Stimulated activated CD4-positive, alpha-beta T cell treated with anti-CD3 and anti-CD28 coated beads, Interleukin-15, amount 100 ng/mL, for 24 hours (primary cell): ENCODE data around the gene ZNF593OS.
A peak's percentile ranks its signal among the peaks of the same experiment; 100 is the strongest.

ENCODE experiments used
- DNase-seq: peaks from one replicate; pipeline ENCODE4 v3.0.0-alpha.2; 2020

ZNF593OS gene

GRCh38 chr1:26182383-26182696, 10.7 kb upstream of the ZNF593OS start:
- no peak for DNase-seq

DNA sequence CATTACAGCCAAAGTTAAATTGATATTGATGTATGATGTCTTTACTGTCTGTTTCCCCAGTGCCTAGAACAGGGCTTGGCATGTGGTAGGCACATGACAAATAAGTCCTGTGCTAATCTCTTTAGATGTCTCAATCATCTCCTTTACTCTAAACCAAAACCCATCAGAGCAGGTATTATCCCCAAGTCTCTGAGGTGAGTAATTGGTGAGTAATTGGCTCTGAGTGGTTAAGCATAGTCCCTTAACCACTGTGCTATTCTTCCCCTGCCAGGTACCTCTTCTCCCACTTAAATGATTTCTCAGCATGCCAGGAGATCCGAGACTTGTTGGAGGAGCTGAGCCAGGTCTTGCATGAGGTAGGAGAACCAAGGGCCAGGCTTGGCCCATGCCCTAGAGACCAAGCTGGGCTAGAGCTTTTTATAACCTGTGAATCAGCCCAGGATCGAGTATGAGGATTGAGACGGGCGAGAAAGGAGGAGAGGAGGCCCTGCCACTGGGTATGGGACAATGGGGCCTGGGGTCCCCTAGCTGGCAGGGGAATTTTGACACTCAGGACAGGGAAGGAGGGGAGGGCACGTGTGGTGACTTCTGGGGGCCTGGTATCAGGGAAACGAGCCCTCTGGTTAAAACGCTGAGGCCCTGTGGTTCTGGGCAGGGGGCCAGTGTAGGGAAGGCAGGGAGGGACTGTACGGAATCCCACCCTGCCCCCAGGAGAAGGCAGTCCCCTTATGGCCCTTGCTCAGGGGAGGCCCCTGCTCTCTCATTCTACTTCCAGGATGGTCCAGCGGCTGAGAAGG, 10.2 kb upstream of the ZNF593OS start:
- DNase-seq = no peak

DNA sequence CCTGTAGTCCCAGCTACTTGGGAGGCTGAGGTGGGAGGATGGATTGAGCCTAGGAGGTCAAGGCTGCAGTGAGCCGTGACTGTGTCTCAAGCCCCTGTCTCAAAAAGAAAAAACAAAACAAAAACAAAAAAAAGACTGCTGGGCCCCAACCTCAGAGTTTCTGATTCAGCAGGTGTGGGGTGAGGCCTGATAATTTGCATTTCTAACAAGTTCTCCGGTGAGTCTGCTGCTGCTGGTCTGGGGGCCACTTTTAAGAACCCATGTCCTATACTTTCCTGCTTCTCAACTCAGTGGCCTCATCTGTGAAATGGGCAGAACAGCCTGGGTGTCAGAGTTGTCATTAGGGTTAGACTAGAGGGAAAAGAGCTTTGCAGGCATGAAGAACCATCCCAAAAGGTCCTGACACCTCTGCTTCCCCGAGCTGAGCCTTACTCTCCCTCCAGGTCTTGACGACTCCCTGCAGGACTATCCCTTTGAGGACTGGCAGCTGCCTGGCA, 8.4 kb upstream of the ZNF593OS start:
- no peak for DNase-seq

DNA sequence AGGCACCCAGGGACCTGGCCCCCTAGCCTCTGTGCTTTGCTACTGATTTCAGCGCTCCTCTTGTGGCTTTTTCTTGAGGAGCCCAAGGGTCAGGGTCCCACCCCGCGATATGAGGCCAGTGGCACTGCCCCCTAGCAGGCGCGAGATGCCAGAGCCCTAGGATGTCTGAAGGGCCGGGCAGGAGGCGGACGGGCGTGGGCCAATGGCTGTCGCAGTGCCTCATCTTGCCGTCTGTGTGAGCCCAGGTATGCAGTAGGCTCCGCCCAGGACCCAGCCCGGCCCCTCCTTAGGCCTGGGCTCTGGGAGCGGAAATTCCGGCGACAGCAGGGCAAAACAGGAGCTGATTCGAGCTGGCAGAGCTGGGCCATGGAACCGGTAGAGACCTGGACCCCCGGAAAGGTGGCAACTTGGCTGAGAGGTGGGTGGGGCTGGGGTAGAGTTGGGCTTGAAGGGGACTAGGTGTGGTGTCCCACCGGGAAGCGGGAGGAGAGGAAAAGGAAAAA, 5.6 kb upstream of the ZNF593OS start, which contains the start of gene CNKSR1:
CNKSR1 (plus strand) TSS at position 310 of the 503 bp plus-strand sequence; CDS start at position 367, 57 bp downstream.
- peak; percentile 50 for DNase-seq

DNA sequence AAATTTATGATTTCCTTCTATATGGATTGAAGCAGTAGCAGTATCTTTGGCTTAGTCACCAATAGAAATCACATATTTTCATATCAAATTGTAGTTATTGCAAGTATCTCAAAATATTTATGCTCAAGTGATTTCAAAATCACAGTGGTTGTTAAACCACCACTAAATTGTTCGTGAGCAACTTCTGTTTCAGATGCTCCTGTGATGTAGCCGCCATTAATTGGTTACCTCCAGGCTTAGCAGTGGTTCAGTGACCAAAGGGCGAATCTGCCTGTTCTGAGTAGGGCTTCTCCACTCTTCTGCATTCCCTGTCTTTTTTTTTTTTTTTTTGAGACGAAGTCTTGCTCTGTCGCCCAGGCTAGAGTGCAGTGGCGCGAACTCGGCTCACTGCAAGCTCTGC, 3.7 kb upstream of the ZNF593OS start:
- no peak for DNase-seq

DNA sequence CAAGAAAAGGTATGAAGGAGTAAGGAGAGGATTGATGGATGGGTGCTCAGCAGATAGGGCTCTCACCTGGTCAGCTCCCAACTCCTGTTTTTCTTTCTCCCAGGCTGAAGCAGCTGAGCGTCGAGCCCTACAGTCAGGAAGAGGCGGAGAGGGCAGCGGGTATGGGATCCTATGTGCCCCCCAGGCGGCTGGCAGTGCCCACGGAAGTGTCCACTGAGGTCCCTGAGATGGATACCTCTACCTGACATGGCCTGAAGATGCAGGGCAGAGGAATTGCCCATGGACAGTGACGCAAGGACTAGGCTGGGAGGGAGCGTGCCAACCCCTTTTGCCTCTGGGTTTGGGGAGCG, 1.2 kb downstream of the ZNF593OS start:
- no peak for DNase-seq

DNA sequence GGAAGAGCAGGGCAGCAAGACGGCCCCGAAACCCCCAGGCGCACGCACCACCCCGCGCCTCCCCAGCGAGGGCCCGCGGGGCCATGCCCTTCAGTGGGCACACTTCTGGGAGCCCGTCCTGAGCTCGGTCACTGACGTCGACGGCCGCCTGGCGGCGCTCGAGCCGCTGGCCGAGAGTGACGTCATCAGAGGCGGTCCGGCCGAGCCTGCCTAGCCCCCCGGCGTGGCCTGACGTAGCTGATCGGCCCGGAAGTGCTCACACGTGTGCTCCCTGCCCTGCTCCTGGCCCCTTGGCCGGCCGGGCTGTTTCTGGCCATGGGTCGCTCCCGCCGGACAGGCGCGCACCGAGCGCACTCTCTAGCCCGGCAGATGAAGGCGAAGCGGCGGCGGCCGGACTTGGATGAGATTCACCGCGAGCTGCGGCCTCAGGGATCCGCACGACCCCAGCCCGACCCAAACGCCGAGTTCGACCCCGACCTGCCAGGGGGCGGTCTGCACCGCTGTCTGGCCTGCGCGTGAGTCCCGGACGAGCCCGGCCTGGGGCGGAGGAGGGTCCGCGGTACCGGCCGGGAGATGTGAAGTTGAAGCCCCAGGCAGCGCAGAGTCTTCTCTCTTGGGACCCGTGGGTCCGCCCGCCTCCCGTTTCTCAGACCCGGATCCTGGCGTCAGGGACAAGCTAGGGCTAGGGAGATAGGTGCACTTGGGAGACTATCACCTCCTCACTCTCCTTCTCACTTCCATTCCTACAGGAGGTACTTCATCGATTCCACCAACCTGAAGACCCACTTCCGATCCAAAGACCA, 1.8 kb downstream of the ZNF593OS start, which contains the start of gene ZNF593:
ZNF593 (plus strand) TSS at position 240 of the 803 bp plus-strand sequence; CDS start at position 316, 76 bp downstream.
- peak; percentile 94 for DNase-seq

GRCh38 chr1:26169198-26169554, 2.5 kb downstream of the ZNF593OS start:
- no peak for DNase-seq

DNA sequence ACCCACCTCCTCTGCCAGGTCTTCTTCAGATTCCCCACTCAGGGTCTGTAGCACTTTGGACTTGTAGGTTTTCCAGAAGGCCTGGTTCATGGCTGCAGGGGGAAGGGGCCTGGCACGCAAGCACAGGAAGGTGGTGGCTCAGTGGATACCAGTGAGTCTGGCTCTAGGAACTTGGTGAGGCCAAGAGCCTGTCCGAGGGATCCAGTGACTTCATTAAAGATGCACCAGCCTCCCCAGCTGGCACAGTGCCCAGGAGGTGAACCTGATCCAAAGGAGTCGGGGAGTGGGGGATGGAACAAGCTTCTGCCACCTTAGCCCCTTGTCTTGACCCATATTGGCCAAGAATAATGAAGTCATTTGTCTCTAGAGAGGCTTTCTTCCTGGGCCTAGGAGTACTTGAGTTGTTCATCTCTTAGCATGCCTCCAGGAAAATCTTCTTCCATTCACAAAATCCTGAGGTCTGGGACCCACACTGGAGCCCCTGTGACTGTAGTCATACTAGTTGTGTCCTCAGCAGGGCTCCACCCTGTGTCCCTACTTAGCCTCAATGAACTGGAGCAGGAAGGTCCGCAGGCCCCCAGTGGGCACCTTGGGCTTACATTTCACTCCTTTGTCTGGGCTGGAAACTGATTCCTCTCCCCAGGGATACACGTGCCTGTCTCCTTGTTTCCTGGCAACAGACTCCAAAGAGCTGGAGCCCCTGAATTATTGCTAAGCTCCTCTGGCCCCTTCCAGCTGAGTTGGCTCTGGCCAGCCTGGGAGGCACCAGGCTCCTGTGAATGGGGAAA, 3.0 kb downstream of the ZNF593OS start, which contains the start of gene C1orf232:
C1orf232 (minus strand) TSS at position 554 of the 788 bp plus-strand sequence; CDS start at position 90, 464 bp downstream.
- DNase-seq = no peak

GRCh38 chr1:26166719-26167281, 4.8 kb downstream of the ZNF593OS start:
- no peak for DNase-seq

- no peak for DNase-seq
Measured at GRCh38 chr1:26164861-26165842, 6.5 kb downstream of the ZNF593OS start.

- DNase-seq = peak; percentile 66
Measured at GRCh38 chr1:26164036-26164860, 7.4 kb downstream of the ZNF593OS start.

- no peak for DNase-seq
Measured at GRCh38 chr1:26163684-26164035, 8.0 kb downstream of the ZNF593OS start.

DNA sequence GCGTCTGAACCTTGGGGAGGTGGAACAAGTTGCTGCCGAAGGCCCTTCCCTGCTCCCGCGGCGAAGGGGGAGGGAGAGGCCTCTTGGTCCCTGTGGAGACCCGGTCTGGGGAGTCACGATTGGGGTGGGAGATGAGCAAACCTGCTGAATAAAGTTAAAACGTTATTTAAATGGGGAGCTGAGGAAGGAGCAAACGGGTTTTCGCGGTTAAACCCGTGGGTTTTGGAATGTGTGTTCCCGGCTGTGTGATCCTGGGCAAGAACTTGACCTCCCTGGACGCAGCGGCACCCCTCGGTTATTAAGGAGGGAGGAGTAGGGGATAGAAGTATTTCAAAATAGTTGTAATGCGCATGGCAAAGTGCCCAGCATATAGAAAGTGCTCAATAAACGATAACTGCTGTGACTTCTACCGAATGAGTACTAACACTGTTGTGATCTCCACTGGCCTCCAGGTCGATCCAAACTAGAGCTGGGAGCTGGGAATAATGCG, 9.4 kb downstream of the ZNF593OS start:
- no peak for DNase-seq

DNA sequence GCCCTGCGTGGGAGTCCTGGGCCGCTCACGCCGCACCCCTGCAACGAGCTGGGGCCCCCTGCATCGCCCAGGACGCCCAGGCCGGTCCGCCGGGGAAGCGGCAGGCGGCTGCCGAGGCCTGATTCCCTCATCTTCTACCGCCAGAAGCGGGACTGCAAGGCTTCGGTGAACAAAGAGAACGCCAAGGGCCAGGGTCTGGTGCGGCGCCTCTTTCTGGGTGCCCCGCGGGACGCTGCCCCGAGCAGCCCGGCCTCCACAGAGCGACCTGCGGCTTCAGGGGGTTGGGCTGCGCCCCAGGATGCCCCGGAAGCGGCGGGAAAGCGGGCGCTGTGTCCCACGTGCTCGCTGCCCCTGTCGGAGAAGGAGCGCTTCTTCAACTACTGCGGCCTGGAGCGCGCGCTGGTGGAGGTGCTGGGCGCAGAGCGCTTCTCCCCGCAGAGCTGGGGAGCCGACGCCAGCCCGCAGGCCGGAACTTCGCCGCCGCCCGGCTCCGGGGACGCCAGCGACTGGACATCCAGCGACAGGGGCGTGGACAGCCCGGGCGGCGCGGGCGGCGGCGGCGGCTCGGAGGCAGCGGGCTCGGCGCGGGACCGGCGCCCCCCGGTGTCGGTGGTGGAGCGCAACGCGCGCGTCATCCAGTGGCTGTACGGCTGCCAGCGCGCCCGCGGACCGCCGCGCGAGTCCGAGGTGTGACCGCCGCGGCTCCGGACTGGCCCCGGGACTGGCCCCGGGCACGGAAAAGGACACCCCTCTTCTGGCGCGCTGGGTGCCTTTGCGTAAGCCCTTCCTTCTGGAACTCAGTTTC, 10.0 kb downstream of the ZNF593OS start:
- DNase-seq = peak; percentile 72

DNA sequence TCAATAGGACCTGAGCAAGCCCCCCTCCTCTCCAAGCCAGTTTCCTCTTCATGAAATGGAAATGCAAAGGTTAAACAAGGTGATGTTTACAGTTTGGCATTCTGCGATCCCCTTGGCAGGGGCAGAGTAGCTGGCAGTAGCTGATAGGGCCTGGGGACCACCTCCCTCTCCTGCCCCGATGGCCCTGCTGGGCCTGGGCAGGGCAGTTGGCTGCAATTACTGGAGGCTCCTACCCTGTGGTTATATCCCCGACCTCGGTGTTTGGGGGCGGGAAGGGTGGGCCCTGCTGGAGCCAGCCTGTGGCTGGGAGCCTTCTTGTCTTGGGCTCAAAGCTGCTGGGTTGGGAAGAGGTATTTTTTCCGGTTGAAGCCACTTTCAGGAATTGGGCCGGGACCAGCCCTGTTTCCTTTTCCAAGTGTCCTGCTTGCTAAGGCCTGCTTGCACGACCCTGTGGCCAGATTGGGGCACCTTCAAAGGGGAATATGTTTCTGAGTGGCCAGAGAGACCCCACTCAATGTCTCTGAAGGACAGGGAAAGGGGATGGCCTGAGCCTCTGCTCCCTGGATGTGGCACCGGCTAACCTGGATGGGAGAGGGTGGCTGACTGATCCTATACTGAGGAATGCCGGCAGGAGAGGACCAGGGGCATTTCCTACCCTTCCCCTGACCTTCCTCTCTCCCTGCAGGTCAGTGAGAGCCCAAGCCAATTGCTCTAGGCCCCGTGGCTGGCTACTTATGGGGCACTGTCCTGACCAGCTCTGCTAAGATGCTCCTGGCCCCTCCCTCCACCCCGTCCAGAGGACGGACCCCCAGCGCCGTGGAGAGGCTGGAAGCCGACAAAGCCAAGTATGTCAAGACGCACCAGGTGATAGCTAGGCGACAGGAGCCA, 10.9 kb downstream of the ZNF593OS start:
- no peak for DNase-seq

- no peak for DNase-seq
Measured at GRCh38 chr1:26159743-26160039, 11.9 kb downstream of the ZNF593OS start.
